HFF-Myc (cell line): ENCODE measurements around the gene GMDS.

Source experiments
- DNase-seq: peaks from one replicate; pipeline ENCODE4 v3.0.0-alpha.2; 2011; ENCODE audit warnings: low read depth; ENCODE audit errors: extremely low read depth
- H3K4me3 ChIP-seq: replicated peaks from 2 replicates; pipeline ENCODE4 v1.5.1; 2011; ENCODE audit warnings: low read depth, mild to moderate bottlenecking, control low read depth, low read length
- CTCF ChIP-seq: IDR thresholded peaks from 2 replicates; pipeline ENCODE4 v1.5.1; 2012; ENCODE audit warnings: mild to moderate bottlenecking, low read depth, low read length, control low read depth; ENCODE audit errors: missing control alignments

Gene GMDS

GRCh38 chr6:1942834-1943233, 302.6 kb downstream of the GMDS start:
- no peak for DNase-seq
- H3K4me3 ChIP-seq = no peak overlapping the region
- TF ChIP-seq CTCF = no peak

- DNase-seq = no peak
- H3K4me3 ChIP-seq = no peak overlapping the region
- TF ChIP-seq CTCF = no peak
Observed at GRCh38 chr6:1941534-1941933, 303.9 kb downstream of the GMDS start.

- TF ChIP-seq CTCF = no peak
- H3K4me3 ChIP-seq = no peak overlapping the region
- DNase-seq = no peak
Observed at GRCh38 chr6:1940381-1940780, 305.0 kb downstream of the GMDS start.

GRCh38 chr6:1933292-1933691, 312.1 kb downstream of the GMDS start:
- no peak for DNase-seq
- no peak for TF ChIP-seq CTCF
- H3K4me3 ChIP-seq = no peak overlapping the region

- H3K4me3 ChIP-seq = no peak overlapping the region
- TF ChIP-seq CTCF = no peak
- DNase-seq = no peak
Observed at GRCh38 chr6:1931817-1932216, 313.6 kb downstream of the GMDS start.

- no peak for DNase-seq
- TF ChIP-seq CTCF = no peak
- no peak overlapping the region for H3K4me3 ChIP-seq
Observed at GRCh38 chr6:1930356-1930755, 315.0 kb downstream of the GMDS start.

GRCh38 chr6:1929931-1930330, 315.5 kb downstream of the GMDS start:
- H3K4me3 ChIP-seq = no peak overlapping the region
- DNase-seq = no peak
- no peak for TF ChIP-seq CTCF
